Left lung (tissue), 10 donors: ENCODE data around the gene CENPT. TPM values are rescaled to one million over a fixed set of nuclear protein-coding genes. Genes with fewer than 3 reads are reported as not detected.

Experiments
- ATAC-seq: fragments of 200-7000 bp; cut with Tn5 transposase; one replicate; pipeline ENCODE4 v1.9.1; 2020; ENCODE audit warnings: moderate library complexity
- DNase-seq, 4 donors: peaks; one replicate each; pipeline ENCODE4 v3.0.0-alpha.2; 2013 to 2020
- H3K27ac ChIP-seq, 2 donors: fragments of 200-600 bp; sonication (generic) in 1 of 2; one replicate each; pipeline versions ENCODE4 v1.5.0 to v1.8.0; 2020 to 2021
- H3K27me3 ChIP-seq, 2 donors: fragments of 200-600 bp; sonication (generic) in 1 of 2; one replicate each; pipeline versions ENCODE4 v1.5.0 to v1.8.0; 2020 to 2021
- H3K36me3 ChIP-seq, 2 donors: fragments of 200-600 bp; sonication (generic) in 1 of 2; one replicate each; pipeline versions ENCODE4 v1.5.0 to v1.8.0; 2020 to 2021
- H3K4me1 ChIP-seq, 2 donors: fragments of 200-600 bp; one replicate each; pipeline ENCODE4 v1.8.0; 2021
- H3K4me3 ChIP-seq, 2 donors: fragments of 200-600 bp; sonication (generic) in 1 of 2; one replicate each; pipeline versions ENCODE4 v1.5.0 to v1.8.0; 2020 to 2021; ENCODE audit warnings: mild to moderate bottlenecking in 1 of 2
- H3K9me3 ChIP-seq, 2 donors: fragments of 200-600 bp; sonication (generic) in 1 of 2; one replicate each; pipeline versions ENCODE4 v1.5.0 to v1.8.0; 2020 to 2021
- intact Hi-C, 2 donors: fragments of 100-400 bp; cut with DNase I; formaldehyde crosslinking; loops; one replicate each; pipeline versions ENCODE4 v1.11.2 to v1.14.2; 2022
- polyA plus RNA-seq, 6 donors: library from polyadenylated mRNA; unstranded; fragments of 120-200 nt; gene quantifications; one replicate each; pipeline ENCODE4 v1.2.1, GENCODE V29; 2013; ENCODE audit not compliant: insufficient read length in 6 of 6
- total RNA-seq, 2 donors: library from RNA; stranded (reverse); fragmentation: NEBNext Ultra II Directional; extraction: Animal tissue kit (Norgen Biotek cat#: 25700); gene quantifications; one replicate each; pipeline ENCODE4 v1.2.1, GENCODE V29; 2021
- TF ChIP-seq, protein P1 (sequence below), 2 donors: fragments of 200-600 bp; sonication (generic) in 1 of 2; IDR thresholded peaks; one replicate each; pipeline versions ENCODE4 v1.5.0 to v1.8.0; 2021; ENCODE audit warnings: antibody characterized with exemption in 2 of 2
- donor health status: DM: no; HTN: yes; CAD: no.
- donor health status: DM: no; HTN: no; CAD: no.

The CENPT gene
- total and polyA plus RNA-seq, 8 donors, result 30.8 to 62.6 (median 50.5) TPM

DNA sequence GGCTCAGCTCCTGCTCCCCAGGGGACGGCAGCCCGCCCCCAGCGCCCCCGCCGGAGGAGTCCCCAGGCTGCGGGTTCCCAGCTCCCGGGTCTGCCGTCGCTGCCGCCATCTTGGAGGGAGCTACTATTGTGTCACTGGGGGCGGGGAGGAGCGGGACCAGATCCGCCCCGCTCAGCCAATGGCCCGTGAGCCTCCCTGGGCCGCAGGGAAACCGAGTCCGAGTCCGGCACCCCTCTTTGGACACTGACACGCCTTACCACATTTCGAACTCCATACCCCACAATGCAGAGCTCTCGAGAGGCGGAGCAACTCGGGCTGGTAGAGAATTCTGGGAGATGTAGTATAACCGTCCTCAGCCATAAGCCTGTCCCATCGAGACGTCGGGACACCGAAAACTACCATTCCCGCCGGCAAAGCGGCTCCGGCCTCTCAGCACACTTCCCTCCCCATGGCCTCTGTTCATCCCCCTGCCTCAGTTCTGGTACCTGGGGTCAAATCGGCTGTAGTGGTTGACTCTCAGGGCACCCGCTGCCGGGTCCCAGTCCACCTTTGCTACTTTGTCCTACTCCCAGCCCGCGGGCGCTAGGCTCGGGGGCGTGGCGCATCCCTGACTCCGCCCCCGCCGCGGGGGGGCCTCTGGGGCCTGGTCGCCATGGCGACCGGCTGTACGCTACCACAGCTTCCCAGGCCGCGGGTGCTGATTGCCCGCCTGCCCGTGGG lies 40.9 kb downstream of the CENPT start, which contains the start of the genes RANBP10 and TSNAXIP1:
Gene RANBP10 (minus strand): TSS at position 133 of the 720 bp plus-strand sequence. CDS start 24 bp downstream, at position 109.
Gene TSNAXIP1 (plus strand): TSS at position 462 of the 720 bp plus-strand sequence. CDS start 261 bp downstream, outside the sequence.
- Histone ChIP-seq H3K9me3 (no peaks in the 10 kb centered on the region), H3K4me3 (peak within 1 kb of the TSS; percentile 90 to 92), H3K27ac (peak within 1 kb of the TSS; percentile 68 to 87), H3K4me1 (peaks cover 11 to 38% of the 10 kb centered on the region in 2 donors), H3K36me3 (peaks cover 0 to 19% of the 10 kb centered on the region in 2 donors), H3K27me3 (no peaks in the 10 kb centered on the region)
- TF ChIP-seq, protein P1, sequence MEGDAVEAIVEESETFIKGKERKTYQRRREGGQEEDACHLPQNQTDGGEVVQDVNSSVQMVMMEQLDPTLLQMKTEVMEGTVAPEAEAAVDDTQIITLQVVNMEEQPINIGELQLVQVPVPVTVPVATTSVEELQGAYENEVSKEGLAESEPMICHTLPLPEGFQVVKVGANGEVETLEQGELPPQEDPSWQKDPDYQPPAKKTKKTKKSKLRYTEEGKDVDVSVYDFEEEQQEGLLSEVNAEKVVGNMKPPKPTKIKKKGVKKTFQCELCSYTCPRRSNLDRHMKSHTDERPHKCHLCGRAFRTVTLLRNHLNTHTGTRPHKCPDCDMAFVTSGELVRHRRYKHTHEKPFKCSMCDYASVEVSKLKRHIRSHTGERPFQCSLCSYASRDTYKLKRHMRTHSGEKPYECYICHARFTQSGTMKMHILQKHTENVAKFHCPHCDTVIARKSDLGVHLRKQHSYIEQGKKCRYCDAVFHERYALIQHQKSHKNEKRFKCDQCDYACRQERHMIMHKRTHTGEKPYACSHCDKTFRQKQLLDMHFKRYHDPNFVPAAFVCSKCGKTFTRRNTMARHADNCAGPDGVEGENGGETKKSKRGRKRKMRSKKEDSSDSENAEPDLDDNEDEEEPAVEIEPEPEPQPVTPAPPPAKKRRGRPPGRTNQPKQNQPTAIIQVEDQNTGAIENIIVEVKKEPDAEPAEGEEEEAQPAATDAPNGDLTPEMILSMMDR (IDR thresholded peaks at IDR 0.05), result no peak
- intact Hi-C loops, result no loop called here
- peak; percentile 97 to 99 (median 98) for DNase-seq
- ATAC-seq, result peak; percentile 95

DNA sequence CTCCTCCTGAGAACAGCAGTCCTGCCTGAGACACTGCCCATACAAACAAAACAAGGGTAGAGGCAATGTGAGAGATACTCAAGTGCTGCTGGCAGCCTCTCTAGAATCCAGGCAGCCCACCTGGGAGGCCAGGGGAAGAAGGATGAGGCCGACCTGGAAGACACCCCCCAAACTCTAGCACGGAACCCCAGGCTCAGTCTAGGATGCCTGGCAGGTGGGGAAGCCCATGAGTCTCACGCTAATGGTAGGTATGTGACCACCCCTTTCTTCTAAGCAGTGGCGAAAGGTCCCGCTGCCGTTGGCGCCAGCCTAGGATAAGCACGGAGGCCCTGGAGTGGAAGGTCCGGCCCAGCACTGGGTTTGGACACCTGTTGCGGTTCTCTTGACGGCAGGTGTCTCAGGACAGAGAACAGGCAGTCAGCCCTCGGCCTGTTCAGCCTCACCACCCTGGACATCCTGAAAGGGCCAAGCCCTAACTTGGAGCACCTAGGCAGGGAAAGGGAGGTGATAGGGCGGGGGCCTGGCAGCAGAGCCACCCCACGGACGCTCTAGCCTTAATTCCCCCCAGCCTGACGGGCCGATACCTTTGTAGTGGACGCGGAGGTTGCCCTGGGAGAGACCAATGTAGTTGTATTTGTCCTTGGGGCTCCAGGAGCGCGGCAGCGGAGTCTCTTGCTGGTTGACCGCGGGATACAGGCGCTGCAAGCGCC lies 41.6 kb downstream of the CENPT start:
- ATAC-seq (peak; percentile 12), DNase-seq (peak in 1 of 4 donors; percentile 77)
- peak overlapping the region; percentile 90 to 92 for H3K4me3 ChIP-seq
- intact Hi-C loops, result no loop called here
- H3K9me3 ChIP-seq, result no peaks in the 10 kb centered on the region
- H3K36me3 ChIP-seq, result peaks cover 0 to 25% of the 10 kb centered on the region in 2 donors
- H3K27me3 ChIP-seq, result no peaks in the 10 kb centered on the region
- peak overlapping the region; percentile 45 to 87 for H3K27ac ChIP-seq
- TF ChIP-seq, protein P1 (IDR thresholded peaks at IDR 0.05), result no peak
- H3K4me1 ChIP-seq, result peaks cover 11 to 44% of the 10 kb centered on the region in 2 donors

DNA sequence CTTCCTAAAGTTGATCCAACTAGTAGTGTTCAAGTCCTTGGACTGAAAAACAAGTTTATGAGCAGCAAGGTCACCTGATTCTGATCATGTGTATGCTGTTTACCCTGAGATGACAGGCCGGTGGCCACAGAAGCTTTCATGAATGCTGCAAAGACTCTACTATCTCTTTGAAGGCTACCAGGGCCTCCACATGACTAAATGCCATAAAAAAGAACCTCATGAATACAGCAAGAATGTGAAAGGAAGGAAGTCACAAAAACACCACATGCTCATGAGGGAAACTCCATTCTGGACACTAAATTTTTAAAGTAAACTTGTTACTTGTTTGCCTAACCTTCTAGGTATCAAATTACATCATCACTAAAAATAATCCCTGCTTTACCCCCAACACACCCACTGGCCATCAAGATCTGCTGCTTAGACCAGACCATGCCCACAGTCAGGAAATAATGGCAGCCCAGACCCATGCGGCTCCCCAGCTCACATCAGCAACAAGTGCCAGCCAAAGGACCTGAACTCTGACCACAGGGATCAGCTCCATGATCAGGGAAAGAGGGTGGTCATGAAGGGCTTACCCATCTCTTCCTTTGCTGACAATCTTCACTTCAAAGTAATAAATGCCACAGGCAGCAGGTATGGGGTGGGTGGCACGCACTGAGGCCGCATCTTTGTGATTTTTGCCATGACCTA lies 42.5 kb downstream of the CENPT start:
- Histone ChIP-seq H3K4me3 (peak overlapping the region in 1 of 2 donors; percentile 90), H3K4me1 (peaks cover 11 to 52% of the 10 kb centered on the region in 2 donors), H3K36me3 (peaks cover 0 to 31% of the 10 kb centered on the region in 2 donors), H3K9me3 (no peaks in the 10 kb centered on the region), H3K27ac (no peak overlapping the region), H3K27me3 (no peaks in the 10 kb centered on the region)
- DNase-seq (peak in 1 of 4 donors; percentile 9), ATAC-seq (no peak)
- intact Hi-C loops, result no loop called here
- TF ChIP-seq, protein P1 (IDR thresholded peaks at IDR 0.05), result no peak

DNA sequence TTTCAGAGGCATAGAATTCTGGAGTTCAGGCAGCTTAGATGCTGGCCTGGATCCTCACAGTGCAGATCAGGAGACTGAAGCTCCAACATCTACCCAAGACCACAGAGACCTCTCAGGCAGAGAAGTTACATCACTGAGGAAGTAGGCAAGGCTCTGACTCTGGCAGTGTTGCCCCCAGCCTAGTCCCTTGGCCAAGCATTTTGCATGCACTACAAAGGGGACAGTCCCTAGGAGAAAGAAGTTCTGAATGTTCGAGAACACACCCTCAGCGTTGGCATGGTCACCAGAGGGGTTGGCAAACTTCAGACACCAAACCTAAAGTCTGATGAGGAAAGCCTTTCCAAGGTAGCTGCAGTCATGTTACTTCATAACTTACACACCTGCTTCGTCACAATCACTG lies 43.6 kb downstream of the CENPT start:
- DNase-seq (peak in 1 of 4 donors; percentile 1), ATAC-seq (no peak)
- Histone ChIP-seq H3K4me3 (no peak overlapping the region), H3K27me3 (no peaks in the 10 kb centered on the region), H3K9me3 (no peaks in the 10 kb centered on the region), H3K36me3 (peaks cover 0 to 40% of the 10 kb centered on the region in 2 donors), H3K27ac (no peak overlapping the region), H3K4me1 (peaks cover 11 to 53% of the 10 kb centered on the region in 2 donors)
- intact Hi-C loops, result no loop called here
- TF ChIP-seq, protein P1 (IDR thresholded peaks at IDR 0.05), result no peak
